Gastrocnemius medialis (tissue), 4 donors: ENCODE data around the gene UGGT1.

Source experiments
- CTCF ChIP-seq, 5 experiments: fragments of 450-650 bp in 3 of 5; fragments of 200-600 bp in 2 of 5; sonication (generic) in 2 of 5; IDR thresholded peaks in 4 of 5; conservative IDR thresholded peaks in 1 of 5; 1 replicate in 4 of 5; 2 replicates in 1 of 5; pipeline ENCODE4 v1.5.1; 2016 to 2019; ENCODE audit warnings: antibody characterized with exemption in 5 of 5, mild to moderate bottlenecking in 3 of 5, moderate library complexity in 3 of 5
- POLR2A ChIP-seq, 2 donors: fragments of 450-650 bp; IDR thresholded peaks; one replicate each; pipeline ENCODE4 v1.6.1; 2017; ENCODE audit warnings: antibody characterized with exemption in 2 of 2, mild to moderate bottlenecking in 2 of 2, moderate library complexity in 2 of 2

- TF ChIP-seq CTCF (IDR thresholded peaks at IDR 0.05 in 4 of 5, conservative IDR thresholded peaks at IDR 0.05 in 1 of 5) (no peak), POLR2A (IDR thresholded peaks at IDR 0.05) (no peak)
These were observed 14.1 kb downstream of the UGGT1 start for GRCh38 chr2:128105072-128105471.
